OCI-LY7 (cell line): Measurements from ENCODE around the gene FNBP1.

Experiments
- CTCF ChIP-seq: fragments of 200-600 bp; sonication (generic); conservative IDR thresholded peaks from 2 replicates; pipeline ENCODE4 v1.5.1; 2014; ENCODE audit warnings: mild to moderate bottlenecking, antibody characterized with exemption, low read length, moderate library complexity, mixed read lengths
- EZH2phosphoT487 ChIP-seq: fragments of 200-600 bp; sonication (generic); IDR thresholded peaks from 2 replicates; pipeline ENCODE4 v1.6.1; 2018; ENCODE audit warnings: low read depth, borderline replicate concordance, mild to moderate bottlenecking, mixed run types, antibody characterized with exemption, low read length, moderate library complexity, mixed read lengths

DNA sequence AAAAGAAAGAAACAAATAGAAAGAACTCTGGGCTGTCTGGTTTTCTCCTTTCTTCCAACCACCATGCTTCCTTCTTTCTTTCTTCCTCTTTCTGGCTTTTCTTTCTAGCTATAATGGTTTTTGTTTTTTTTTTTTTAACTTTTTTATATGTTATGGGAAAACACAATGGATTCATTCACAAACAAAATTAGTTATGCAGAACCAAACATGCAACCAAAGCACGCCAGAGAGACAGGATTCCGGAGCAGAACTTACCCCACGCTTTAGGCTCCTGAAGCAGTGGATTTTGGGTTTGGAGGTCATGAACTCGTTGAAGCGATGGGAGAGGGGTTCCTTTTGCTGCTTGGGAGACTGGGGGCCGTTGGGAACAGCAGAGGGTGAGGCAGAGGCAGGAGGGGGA lies 119.4 kb downstream of the FNBP1 start:
- TF ChIP-seq CTCF (no peak), EZH2phosphoT487 (no peak)
